ENCODE results near the gene FOXP1.

- TF ChIP-seq, protein P1, sequence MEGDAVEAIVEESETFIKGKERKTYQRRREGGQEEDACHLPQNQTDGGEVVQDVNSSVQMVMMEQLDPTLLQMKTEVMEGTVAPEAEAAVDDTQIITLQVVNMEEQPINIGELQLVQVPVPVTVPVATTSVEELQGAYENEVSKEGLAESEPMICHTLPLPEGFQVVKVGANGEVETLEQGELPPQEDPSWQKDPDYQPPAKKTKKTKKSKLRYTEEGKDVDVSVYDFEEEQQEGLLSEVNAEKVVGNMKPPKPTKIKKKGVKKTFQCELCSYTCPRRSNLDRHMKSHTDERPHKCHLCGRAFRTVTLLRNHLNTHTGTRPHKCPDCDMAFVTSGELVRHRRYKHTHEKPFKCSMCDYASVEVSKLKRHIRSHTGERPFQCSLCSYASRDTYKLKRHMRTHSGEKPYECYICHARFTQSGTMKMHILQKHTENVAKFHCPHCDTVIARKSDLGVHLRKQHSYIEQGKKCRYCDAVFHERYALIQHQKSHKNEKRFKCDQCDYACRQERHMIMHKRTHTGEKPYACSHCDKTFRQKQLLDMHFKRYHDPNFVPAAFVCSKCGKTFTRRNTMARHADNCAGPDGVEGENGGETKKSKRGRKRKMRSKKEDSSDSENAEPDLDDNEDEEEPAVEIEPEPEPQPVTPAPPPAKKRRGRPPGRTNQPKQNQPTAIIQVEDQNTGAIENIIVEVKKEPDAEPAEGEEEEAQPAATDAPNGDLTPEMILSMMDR (IDR thresholded peaks at IDR 0.05; ENCODE audit: insufficient read depth, low read length, poor library complexity, severe bottlenecking) = no peak
- no peak for TF ChIP-seq EZH2phosphoT487 (conservative IDR thresholded peaks at IDR 0.05; ENCODE audit: low read length)
These were observed 4.4 kb upstream of the FOXP1 start for GRCh38 chr3:71587958-71588357.

Measured in SU-DHL-6 (cell line).